GM18505 (cell line): ENCODE measurements around the gene VIM.

Experiments used
- ATAC-seq: cut with Tn5 transposase; IDR thresholded peaks from one replicate; pipeline ENCODE4 v1.9.1; 2021; ENCODE audit not compliant: unreplicated experiment
- POLR2A ChIP-seq: IDR thresholded peaks from 4 replicates; pipeline ENCODE4 v1.6.1; 2011; ENCODE audit warnings: borderline replicate concordance; ENCODE audit not compliant: insufficient read depth, insufficient read length; ENCODE audit errors: extremely low read depth

Gene VIM

GRCh38 chr10:17228091-17229015 is at the start of gene VIM:
VIM (plus strand) TSS chr10:17228241; CDS start chr10:17229423, 1,182 bp downstream.
- TF ChIP-seq POLR2A = no peak
- ATAC-seq = peak; percentile 38

GRCh38 chr10:17179002-17179401 is 49.0 kb upstream of the VIM start:
- ATAC-seq = no peak
- TF ChIP-seq POLR2A = no peak

GRCh38 chr10:17181110-17181509 is 46.9 kb upstream of the VIM start:
- ATAC-seq = no peak
- no peak for TF ChIP-seq POLR2A

- TF ChIP-seq POLR2A = no peak
- no peak for ATAC-seq
Measured at GRCh38 chr10:17181751-17182150, 46.3 kb upstream of the VIM start.

GRCh38 chr10:17183110-17183509 is 44.9 kb upstream of the VIM start:
- no peak for ATAC-seq
- no peak for TF ChIP-seq POLR2A

GRCh38 chr10:17185873-17186272 is 42.2 kb upstream of the VIM start:
- no peak for ATAC-seq
- TF ChIP-seq POLR2A = no peak

GRCh38 chr10:17188644-17189172 is 39.3 kb upstream of the VIM start:
- no peak for ATAC-seq
- TF ChIP-seq POLR2A = no peak

- ATAC-seq = no peak
- no peak for TF ChIP-seq POLR2A
Measured at GRCh38 chr10:17190602-17191001, 37.4 kb upstream of the VIM start.

- ATAC-seq = no peak
- TF ChIP-seq POLR2A = no peak
Measured at GRCh38 chr10:17195083-17195482, 33.0 kb upstream of the VIM start.

- no peak for TF ChIP-seq POLR2A
- no peak for ATAC-seq
Measured at GRCh38 chr10:17196045-17196444, 32.0 kb upstream of the VIM start.

- ATAC-seq = no peak
- TF ChIP-seq POLR2A = no peak
Measured at GRCh38 chr10:17196573-17196972, 31.5 kb upstream of the VIM start.

- no peak for TF ChIP-seq POLR2A
- ATAC-seq = no peak
Measured at GRCh38 chr10:17199351-17199804, 28.7 kb upstream of the VIM start.

- no peak for TF ChIP-seq POLR2A
- ATAC-seq = no peak
Measured at GRCh38 chr10:17200001-17200911, 27.8 kb upstream of the VIM start.
